BLaER1 treated with 17β-estradiol and CSF1 and Interleukin-3, amounts not matched to agents 10 nM and 100 nM (cell line): ENCODE measurements around the gene TTC16.

Source experiments
- H3K27ac ChIP-seq, 11 experiments: shearing (Covaris generic); formaldehyde crosslinking; 2 replicates each; pipeline ENCODE4 v1.8.1; 2022
- H3K27me3 ChIP-seq, 11 experiments: shearing (Covaris generic); formaldehyde crosslinking; 2 replicates each; pipeline ENCODE4 v1.8.1; 2022
- H3K36me3 ChIP-seq, 11 experiments: shearing (Covaris generic); formaldehyde crosslinking; 2 replicates each; pipeline ENCODE4 v1.8.1; 2022
- H3K4me1 ChIP-seq, 10 experiments: shearing (Covaris generic); formaldehyde crosslinking; 2 replicates each; pipeline ENCODE4 v1.8.1; 2022
- H3K4me2 ChIP-seq, 11 experiments: shearing (Covaris generic); formaldehyde crosslinking; 2 replicates each; pipeline ENCODE4 v1.8.1; 2022
- H3K4me3 ChIP-seq, 10 experiments: shearing (Covaris generic); formaldehyde crosslinking; 2 replicates each; pipeline ENCODE4 v1.8.1; 2022
- H3K9ac ChIP-seq, 11 experiments: shearing (Covaris generic); formaldehyde crosslinking; 2 replicates each; pipeline ENCODE4 v1.8.1; 2022
- H3K9me3 ChIP-seq, 11 experiments: shearing (Covaris generic); formaldehyde crosslinking; replicated peaks in 1 of 11; 2 replicates each; pipeline ENCODE4 v1.8.1; 2022
- H4K20me1 ChIP-seq, 11 experiments: shearing (Covaris generic); formaldehyde crosslinking; 2 replicates each; pipeline ENCODE4 v1.8.1; 2022
- Cebpa-rat ChIP-seq, 11 experiments: shearing (Covaris generic); IDR thresholded peaks; 2 replicates each; pipeline ENCODE4 v1.8.1; 2022

Gene TTC16

DNA sequence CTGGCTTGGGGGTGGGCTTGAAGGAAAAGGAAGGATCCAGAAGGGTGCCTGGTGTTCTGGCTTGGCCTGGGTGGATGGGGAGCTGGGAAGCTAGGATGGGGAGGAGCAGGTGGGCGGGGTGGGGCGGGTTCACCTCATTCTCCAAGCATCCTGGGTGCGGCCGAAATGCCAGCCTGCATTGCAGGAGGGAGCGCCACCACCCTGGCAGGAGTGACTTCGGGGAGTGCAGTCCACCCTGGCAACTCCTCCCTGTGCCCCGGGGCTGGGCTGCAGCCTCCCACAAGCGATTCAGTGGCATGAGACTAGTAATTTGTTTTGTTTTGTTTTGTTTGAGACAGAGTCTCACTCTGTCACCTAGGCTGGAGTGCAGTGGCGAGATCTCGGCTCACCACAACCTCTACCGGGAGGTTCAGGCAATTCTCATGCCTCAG is 5.5 kb downstream of the TTC16 start:
- H3K27ac ChIP-seq, result peak overlapping the region in 3 of 11 experiments; percentile 8 to 53 (median 49); a peak in 3 of 22 replicates
- no peak for TF ChIP-seq Cebpa-rat (IDR thresholded peaks at IDR 0.05)
- H4K20me1 ChIP-seq, result peaks cover 0 to 3% (median 0%) of the 10 kb centered on the region in 11 experiments; a peak in 2 of 22 replicates
- peak overlapping the region in 2 of 11 experiments; percentile 20 to 31; a peak in 2 of 22 replicates for H3K9ac ChIP-seq
- H3K9me3 ChIP-seq, result no peaks in the 10 kb centered on the region
- H3K4me1 ChIP-seq, result peaks cover 33 to 74% (median 67%) of the 10 kb centered on the region in 10 experiments
- H3K27me3 ChIP-seq, result no peaks in the 10 kb centered on the region
- H3K4me2 ChIP-seq, result peak overlapping the region in 6 of 11 experiments; percentile 22 to 59 (median 50); a peak in 7 of 22 replicates
- no peaks in the 10 kb centered on the region; a peak in 2 of 22 replicates for H3K36me3 ChIP-seq
- H3K4me3 ChIP-seq, result no peak overlapping the region

- Histone ChIP-seq H3K9me3 (no peaks in the 10 kb centered on the region), H3K4me1 (peaks cover 30 to 66% (median 60%) of the 10 kb centered on the region in 10 experiments), H3K4me2 (peak overlapping the region in 3 of 11 experiments; percentile 3 to 59 (median 35); a peak in 2 of 22 replicates), H4K20me1 (peaks cover 0 to 3% (median 0%) of the 10 kb centered on the region in 11 experiments; a peak in 2 of 22 replicates), H3K36me3 (peaks cover 0 to 3% (median 0%) of the 10 kb centered on the region in 11 experiments; a peak in 2 of 22 replicates), H3K27me3 (no peaks in the 10 kb centered on the region), H3K9ac (no peak overlapping the region), H3K27ac (no peak overlapping the region), H3K4me3 (no peak overlapping the region)
- TF ChIP-seq Cebpa-rat (IDR thresholded peaks at IDR 0.05), result no peak
Observed at GRCh38 chr9:127722055-127722745, 6.3 kb downstream of the TTC16 start.

- H3K27ac ChIP-seq, result no peak overlapping the region
- peaks cover 0 to 3% (median 0%) of the 10 kb centered on the region in 11 experiments; a peak in 2 of 22 replicates for H4K20me1 ChIP-seq
- H3K4me2 ChIP-seq, result peak overlapping the region in 10 of 11 experiments; percentile 5 to 59 (median 31); a peak in 15 of 22 replicates
- peaks cover 30 to 61% (median 52%) of the 10 kb centered on the region in 10 experiments for H3K4me1 ChIP-seq
- H3K9ac ChIP-seq, result no peak overlapping the region
- no peaks in the 10 kb centered on the region for H3K27me3 ChIP-seq
- peaks cover 0 to 3% (median 0%) of the 10 kb centered on the region in 11 experiments; a peak in 2 of 22 replicates for H3K36me3 ChIP-seq
- no peak for TF ChIP-seq Cebpa-rat (IDR thresholded peaks at IDR 0.05)
- H3K9me3 ChIP-seq, result no peaks in the 10 kb centered on the region
- no peak overlapping the region for H3K4me3 ChIP-seq
Observed at GRCh38 chr9:127723013-127723412, 7.1 kb downstream of the TTC16 start.

GRCh38 chr9:127723444-127723843 is 7.6 kb downstream of the TTC16 start:
- peak overlapping the region in 10 of 11 experiments; percentile 5 to 59 (median 31); a peak in 15 of 22 replicates for H3K4me2 ChIP-seq
- H3K27me3 ChIP-seq, result no peaks in the 10 kb centered on the region
- no peak overlapping the region for H3K27ac ChIP-seq
- H4K20me1 ChIP-seq, result peaks cover 0 to 3% (median 0%) of the 10 kb centered on the region in 11 experiments; a peak in 2 of 22 replicates
- no peak overlapping the region for H3K9ac ChIP-seq
- TF ChIP-seq Cebpa-rat (IDR thresholded peaks at IDR 0.05), result no peak
- H3K4me3 ChIP-seq, result no peak overlapping the region
- H3K9me3 ChIP-seq, result no peaks in the 10 kb centered on the region
- peaks cover 28 to 60% (median 51%) of the 10 kb centered on the region in 10 experiments for H3K4me1 ChIP-seq
- peaks cover 0 to 3% (median 0%) of the 10 kb centered on the region in 11 experiments; a peak in 2 of 22 replicates for H3K36me3 ChIP-seq

GRCh38 chr9:127724012-127724411 is 8.1 kb downstream of the TTC16 start:
- H3K4me2 ChIP-seq, result peak overlapping the region in 4 of 11 experiments; percentile 4 to 58 (median 14); a peak in 4 of 22 replicates
- peaks cover 0 to 5% (median 0%) of the 10 kb centered on the region in 11 experiments; a peak in 3 of 22 replicates for H4K20me1 ChIP-seq
- peaks cover 23 to 54% (median 47%) of the 10 kb centered on the region in 10 experiments for H3K4me1 ChIP-seq
- no peak overlapping the region for H3K9ac ChIP-seq
- H3K9me3 ChIP-seq, result no peaks in the 10 kb centered on the region
- H3K4me3 ChIP-seq, result no peak overlapping the region
- no peaks in the 10 kb centered on the region for H3K27me3 ChIP-seq
- no peak overlapping the region for H3K27ac ChIP-seq
- H3K36me3 ChIP-seq, result peaks cover 0 to 3% (median 0%) of the 10 kb centered on the region in 11 experiments; a peak in 2 of 22 replicates
- no peak for TF ChIP-seq Cebpa-rat (IDR thresholded peaks at IDR 0.05)

- Histone ChIP-seq H3K4me1 (peaks cover 7 to 31% (median 25%) of the 10 kb centered on the region in 10 experiments; a peak in 19 of 20 replicates), H3K9ac (no peak overlapping the region), H3K4me2 (no peak overlapping the region), H3K9me3 (no peaks in the 10 kb centered on the region), H4K20me1 (peaks cover 0 to 29% (median 0%) of the 10 kb centered on the region in 11 experiments; a peak in 6 of 22 replicates), H3K36me3 (peaks cover 4 to 28% (median 11%) of the 10 kb centered on the region in 11 experiments; a peak in 17 of 22 replicates), H3K27me3 (no peaks in the 10 kb centered on the region), H3K4me3 (no peak overlapping the region), H3K27ac (no peak overlapping the region)
- TF ChIP-seq Cebpa-rat (IDR thresholded peaks at IDR 0.05), result no peak
Observed at GRCh38 chr9:127726871-127727270, 11.0 kb downstream of the TTC16 start.

- no peaks in the 10 kb centered on the region for H3K27me3 ChIP-seq
- peaks cover 10 to 32% (median 25%) of the 10 kb centered on the region in 10 experiments for H3K4me1 ChIP-seq
- TF ChIP-seq Cebpa-rat (IDR thresholded peaks at IDR 0.05), result no peak
- no peaks in the 10 kb centered on the region for H3K9me3 ChIP-seq
- no peak overlapping the region for H3K9ac ChIP-seq
- H3K4me2 ChIP-seq, result no peak overlapping the region
- peaks cover 0 to 45% (median 9%) of the 10 kb centered on the region in 11 experiments; a peak in 11 of 22 replicates for H4K20me1 ChIP-seq
- H3K4me3 ChIP-seq, result no peak overlapping the region
- peaks cover 11 to 40% (median 18%) of the 10 kb centered on the region in 11 experiments; a peak in 20 of 22 replicates for H3K36me3 ChIP-seq
- H3K27ac ChIP-seq, result no peak overlapping the region
Observed at GRCh38 chr9:127728808-127729207, 12.9 kb downstream of the TTC16 start.

GRCh38 chr9:127729522-127730256 is 13.8 kb downstream of the TTC16 start:
- no peak overlapping the region; a peak in 1 of 22 replicates for H3K27ac ChIP-seq

More at GRCh38 chr9:127729522-127730256, 13.8 kb downstream of the TTC16 start:
- Histone ChIP-seq H3K9me3 (no peaks in the 10 kb centered on the region), H3K4me2 (no peak overlapping the region), H3K4me1 (peaks cover 18 to 30% (median 27%) of the 10 kb centered on the region in 10 experiments), H3K4me3 (no peak overlapping the region), H3K9ac (peak overlapping the region in 2 of 11 experiments; percentile 1 to 29; a peak in 1 of 22 replicates), H3K27me3 (no peaks in the 10 kb centered on the region), H4K20me1 (peaks cover 0 to 52% (median 15%) of the 10 kb centered on the region in 11 experiments; a peak in 13 of 22 replicates), H3K36me3 (peaks cover 11 to 40% (median 18%) of the 10 kb centered on the region in 11 experiments; a peak in 20 of 22 replicates)
- TF ChIP-seq Cebpa-rat (IDR thresholded peaks at IDR 0.05), result no peak
